HepG2 (cell line): Measurements from ENCODE around the gene NIPAL1. TPM values are rescaled to one million over a fixed set of nuclear protein-coding genes. Genes with fewer than 3 reads are reported as not detected.

Experiments used
- ELF4 ChIP-seq: sonication (generic); formaldehyde crosslinking; IDR thresholded peaks from 2 replicates; pipeline ENCODE4 v1.5.0; 2020; ENCODE audit warnings: missing genetic modification reagents, mild to moderate bottlenecking, moderate library complexity, borderline replicate concordance
- HINFP ChIP-seq: sonication (generic); formaldehyde crosslinking; IDR thresholded peaks from 2 replicates; pipeline ENCODE4 v1.4.0; 2020; ENCODE audit warnings: low read depth, mild to moderate bottlenecking, missing genetic modification reagents
- HMG20A ChIP-seq: IDR thresholded peaks from 2 replicates; pipeline ENCODE4 v1.6.1; 2016; ENCODE audit warnings: borderline replicate concordance
- PCBP2 ChIP-seq: fragments of 200-400 bp; formaldehyde crosslinking; optimal IDR thresholded peaks from 2 replicates; pipeline ENCODE3; 2018; ENCODE audit warnings: low read length, low read depth; ENCODE audit not compliant: poor library complexity, severe bottlenecking
- PPARG ChIP-seq: conservative IDR thresholded peaks from 2 replicates; pipeline ENCODE4 v1.6.1; 2016; ENCODE audit warnings: missing biosample characterization, missing genetic modification reagents
- RCOR2 ChIP-seq: IDR thresholded peaks from 2 replicates; pipeline ENCODE4 v1.6.1; 2016; ENCODE audit warnings: missing biosample characterization, missing genetic modification reagents
- TBP ChIP-seq: sonication (generic); formaldehyde crosslinking; IDR thresholded peaks from 2 replicates; pipeline ENCODE4 v1.5.0; 2020; ENCODE audit warnings: missing genetic modification reagents
- ZIK1 ChIP-seq: sonication (generic); formaldehyde crosslinking; IDR thresholded peaks from 2 replicates; pipeline ENCODE4 v1.5.0; 2020; ENCODE audit warnings: mild to moderate bottlenecking, low read depth, missing genetic modification reagents, borderline replicate concordance
- ZNF556 ChIP-seq: sonication (generic); formaldehyde crosslinking; IDR thresholded peaks from 2 replicates; pipeline ENCODE4 v1.4.0; 2020; ENCODE audit warnings: mild to moderate bottlenecking, missing genetic modification reagents, borderline replicate concordance
- ZNF577 ChIP-seq: sonication (generic); formaldehyde crosslinking; IDR thresholded peaks from 2 replicates; pipeline ENCODE4 v1.4.0; 2020; ENCODE audit warnings: mild to moderate bottlenecking, low read depth, missing genetic modification reagents, borderline replicate concordance
- polyA plus RNA-seq, 8 experiments: library from polyadenylated mRNA; depleted of rRNA in 3 of 8; stranded (reverse) in 7 of 8; unstranded in 1 of 8; fragments of >200 nt; fragmentation: Illumina TruSeq in 4 of 8; extraction: Trizol in 4 of 8; gene quantifications; 2 replicates each; pipeline versions ENCODE4 v1.2.1 to v1.2.3, GENCODE V29; 2011 to 2016; ENCODE audit warnings: low read depth in 4 of 8, missing spikeins in 1 of 8, mixed read lengths in 1 of 8; ENCODE audit not compliant: insufficient read depth in 1 of 8
- total RNA-seq, 5 experiments: library from RNA; depleted of rRNA; stranded (reverse); fragments of >200 nt; fragmentation: Illumina TruSeq; extraction: Trizol; gene quantifications; 2 replicates each; pipeline ENCODE4 v1.2.3, GENCODE V29; 2016; ENCODE audit warnings: low read depth in 1 of 5
- TF ChIP-seq, protein P1 (sequence below), 2 experiments: IDR thresholded peaks; 2 replicates each; pipeline ENCODE4 v1.6.1; 2011 to 2012; ENCODE audit warnings: low read length in 2 of 2, borderline replicate concordance in 1 of 2, low read depth in 1 of 2, mild to moderate bottlenecking in 1 of 2, moderate library complexity in 1 of 2
- TF ChIP-seq, protein P2 (sequence below), 2 experiments: sonication (generic) in 1 of 2; formaldehyde crosslinking in 1 of 2; IDR thresholded peaks; 2 replicates each; pipeline versions ENCODE4 v1.4.0 to v1.6.1; 2018 to 2020; ENCODE audit warnings: missing genetic modification reagents in 2 of 2, borderline replicate concordance in 1 of 2, low read depth in 1 of 2, mild to moderate bottlenecking in 1 of 2, missing biosample characterization in 1 of 2

The NIPAL1 gene
- total and polyA plus RNA-seq, 2 of the 13 experiments (the other 11 are each of a cell fraction or from before 2014, with no cell fraction given): 1.4 to 3.4 TPM

DNA sequence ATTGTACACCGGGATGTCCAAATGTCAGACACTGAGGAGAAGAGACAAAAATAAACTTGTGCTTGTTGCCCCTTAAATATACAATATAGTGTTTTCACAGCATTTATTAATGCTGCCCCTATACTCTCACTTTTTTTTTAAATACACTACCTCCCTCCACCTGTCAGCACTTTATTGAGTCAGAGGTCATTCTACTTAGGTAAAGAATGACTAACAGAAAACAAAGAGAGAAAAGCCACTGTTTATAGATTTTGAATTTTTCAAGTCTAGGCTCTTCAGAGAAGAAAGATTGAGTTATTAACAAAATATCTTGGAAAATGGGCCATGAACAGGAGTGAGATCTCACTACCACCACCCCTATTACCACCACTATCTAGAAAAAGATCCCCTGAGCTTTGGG is 58.1 kb downstream of the NIPAL1 start (continued):
- no peak for TF ChIP-seq HINFP (CRISPR knock-in tag)
- TF ChIP-seq TBP (CRISPR knock-in tag): no peak
- no peak for TF ChIP-seq ZNF577 (CRISPR knock-in tag)
- TF ChIP-seq, protein P1, sequence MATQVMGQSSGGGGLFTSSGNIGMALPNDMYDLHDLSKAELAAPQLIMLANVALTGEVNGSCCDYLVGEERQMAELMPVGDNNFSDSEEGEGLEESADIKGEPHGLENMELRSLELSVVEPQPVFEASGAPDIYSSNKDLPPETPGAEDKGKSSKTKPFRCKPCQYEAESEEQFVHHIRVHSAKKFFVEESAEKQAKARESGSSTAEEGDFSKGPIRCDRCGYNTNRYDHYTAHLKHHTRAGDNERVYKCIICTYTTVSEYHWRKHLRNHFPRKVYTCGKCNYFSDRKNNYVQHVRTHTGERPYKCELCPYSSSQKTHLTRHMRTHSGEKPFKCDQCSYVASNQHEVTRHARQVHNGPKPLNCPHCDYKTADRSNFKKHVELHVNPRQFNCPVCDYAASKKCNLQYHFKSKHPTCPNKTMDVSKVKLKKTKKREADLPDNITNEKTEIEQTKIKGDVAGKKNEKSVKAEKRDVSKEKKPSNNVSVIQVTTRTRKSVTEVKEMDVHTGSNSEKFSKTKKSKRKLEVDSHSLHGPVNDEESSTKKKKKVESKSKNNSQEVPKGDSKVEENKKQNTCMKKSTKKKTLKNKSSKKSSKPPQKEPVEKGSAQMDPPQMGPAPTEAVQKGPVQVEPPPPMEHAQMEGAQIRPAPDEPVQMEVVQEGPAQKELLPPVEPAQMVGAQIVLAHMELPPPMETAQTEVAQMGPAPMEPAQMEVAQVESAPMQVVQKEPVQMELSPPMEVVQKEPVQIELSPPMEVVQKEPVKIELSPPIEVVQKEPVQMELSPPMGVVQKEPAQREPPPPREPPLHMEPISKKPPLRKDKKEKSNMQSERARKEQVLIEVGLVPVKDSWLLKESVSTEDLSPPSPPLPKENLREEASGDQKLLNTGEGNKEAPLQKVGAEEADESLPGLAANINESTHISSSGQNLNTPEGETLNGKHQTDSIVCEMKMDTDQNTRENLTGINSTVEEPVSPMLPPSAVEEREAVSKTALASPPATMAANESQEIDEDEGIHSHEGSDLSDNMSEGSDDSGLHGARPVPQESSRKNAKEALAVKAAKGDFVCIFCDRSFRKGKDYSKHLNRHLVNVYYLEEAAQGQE (IDR thresholded peaks at IDR 0.05; ENCODE audit: borderline replicate concordance in 1 of 2, low read depth in 1 of 2, low read length in 2 of 2): no peak
- no peak for TF ChIP-seq RCOR2
- TF ChIP-seq, protein P2, sequence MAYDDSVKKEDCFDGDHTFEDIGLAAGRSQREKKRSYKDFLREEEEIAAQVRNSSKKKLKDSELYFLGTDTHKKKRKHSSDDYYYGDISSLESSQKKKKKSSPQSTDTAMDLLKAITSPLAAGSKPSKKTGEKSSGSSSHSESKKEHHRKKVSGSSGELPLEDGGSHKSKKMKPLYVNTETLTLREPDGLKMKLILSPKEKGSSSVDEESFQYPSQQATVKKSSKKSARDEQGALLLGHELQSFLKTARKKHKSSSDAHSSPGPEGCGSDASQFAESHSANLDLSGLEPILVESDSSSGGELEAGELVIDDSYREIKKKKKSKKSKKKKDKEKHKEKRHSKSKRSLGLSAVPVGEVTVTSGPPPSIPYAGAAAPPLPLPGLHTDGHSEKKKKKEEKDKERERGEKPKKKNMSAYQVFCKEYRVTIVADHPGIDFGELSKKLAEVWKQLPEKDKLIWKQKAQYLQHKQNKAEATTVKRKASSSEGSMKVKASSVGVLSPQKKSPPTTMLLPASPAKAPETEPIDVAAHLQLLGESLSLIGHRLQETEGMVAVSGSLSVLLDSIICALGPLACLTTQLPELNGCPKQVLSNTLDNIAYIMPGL (CRISPR knock-in tag; IDR thresholded peaks at IDR 0.05; ENCODE audit: borderline replicate concordance in 1 of 2, low read depth in 1 of 2): no peak
- no peak for TF ChIP-seq HMG20A (CRISPR knock-in tag)
- TF ChIP-seq ELF4: no peak
- TF ChIP-seq PCBP2: no peak
- TF ChIP-seq PPARG: no peak
- TF ChIP-seq ZNF556 (CRISPR knock-in tag): no peak
- no peak for TF ChIP-seq ZIK1 (CRISPR knock-in tag)
